Small intestine (tissue), 7 donors: Measurements from ENCODE around the gene NBEA. TPM values are rescaled to one million over a fixed set of nuclear protein-coding genes. Genes with fewer than 3 reads are reported as not detected.

Source experiments
- DNase-seq, 2 donors: peaks; one replicate each; pipeline versions ENCODE4 v3.0.0 to v3.0.0-alpha.2; 2013
- FAIRE-seq: peaks from 2 replicates; lab custom pipeline; 2012; peaks lifted over from hg19 to GRCh38; lab: Jason Lieb, UNC
- H3K27ac ChIP-seq, 3 donors: one replicate each; pipeline ENCODE4 v1.5.1; 2013; ENCODE audit warnings: low read length in 2 of 3, mild to moderate bottlenecking in 2 of 3, control low read depth in 1 of 3, inconsistent platforms in 1 of 3, low read depth in 1 of 3, moderate library complexity in 1 of 3
- H3K27me3 ChIP-seq, 3 donors: one replicate each; pipeline ENCODE4 v1.6.1; 2013; ENCODE audit warnings: low read length in 3 of 3, inconsistent platforms in 1 of 3; ENCODE audit not compliant: control insufficient read depth in 3 of 3, insufficient read depth in 3 of 3
- H3K36me3 ChIP-seq, 3 donors: one replicate each; pipeline ENCODE4 v1.6.1; 2013; ENCODE audit warnings: low read length in 3 of 3, inconsistent platforms in 1 of 3, low read depth in 1 of 3, mild to moderate bottlenecking in 1 of 3, moderate library complexity in 1 of 3; ENCODE audit not compliant: control insufficient read depth in 3 of 3, insufficient read depth in 2 of 3
- H3K4me1 ChIP-seq, 3 donors: one replicate each; pipeline ENCODE4 v1.6.1; 2013; ENCODE audit warnings: low read length in 2 of 3, inconsistent platforms in 1 of 3, low read depth in 1 of 3, mild to moderate bottlenecking in 1 of 3, moderate library complexity in 1 of 3; ENCODE audit not compliant: control insufficient read depth in 3 of 3, insufficient read depth in 2 of 3
- H3K4me3 ChIP-seq, 3 donors: one replicate each; pipeline ENCODE4 v1.5.1; 2013; ENCODE audit warnings: low read length in 3 of 3, control low read depth in 1 of 3, inconsistent platforms in 1 of 3, low read depth in 1 of 3, mild to moderate bottlenecking in 1 of 3, moderate library complexity in 1 of 3
- H3K9me3 ChIP-seq, 2 donors: one replicate each; pipeline ENCODE4 v1.6.1; 2013; ENCODE audit warnings: low read depth in 1 of 2, low read length in 1 of 2; ENCODE audit not compliant: control insufficient read depth in 2 of 2, insufficient read depth in 1 of 2
- WGBS, 3 donors: extraction: QIAGEN DNeasy Blood & Tissue Kit; methylation state at CpG; one replicate each; pipeline ENCODE4 v1.1.7; 2013; 5-methylcytosine and 5-hydroxymethylcytosine counted together
- polyA plus RNA-seq, 4 donors: library from polyadenylated mRNA; stranded (reverse) in 3 of 4; unstranded in 1 of 4; fragments of 200-250 nt in 3 of 4; fragments of 120-200 nt in 1 of 4; gene quantifications; one replicate each; pipeline versions ENCODE4 v1.2.1 to v1.2.3, GENCODE V29; 2013
- donor health status: healthy with polysubstance abuse.
- donor health status: control.
- donor health status: control.
- donor health status: Bipolar disorder and iron deficiency.
- donor health status: healthy.

Gene NBEA
- polyA plus RNA-seq, 4 donors = 1.1 to 3.1 (median 2.2) TPM

DNA sequence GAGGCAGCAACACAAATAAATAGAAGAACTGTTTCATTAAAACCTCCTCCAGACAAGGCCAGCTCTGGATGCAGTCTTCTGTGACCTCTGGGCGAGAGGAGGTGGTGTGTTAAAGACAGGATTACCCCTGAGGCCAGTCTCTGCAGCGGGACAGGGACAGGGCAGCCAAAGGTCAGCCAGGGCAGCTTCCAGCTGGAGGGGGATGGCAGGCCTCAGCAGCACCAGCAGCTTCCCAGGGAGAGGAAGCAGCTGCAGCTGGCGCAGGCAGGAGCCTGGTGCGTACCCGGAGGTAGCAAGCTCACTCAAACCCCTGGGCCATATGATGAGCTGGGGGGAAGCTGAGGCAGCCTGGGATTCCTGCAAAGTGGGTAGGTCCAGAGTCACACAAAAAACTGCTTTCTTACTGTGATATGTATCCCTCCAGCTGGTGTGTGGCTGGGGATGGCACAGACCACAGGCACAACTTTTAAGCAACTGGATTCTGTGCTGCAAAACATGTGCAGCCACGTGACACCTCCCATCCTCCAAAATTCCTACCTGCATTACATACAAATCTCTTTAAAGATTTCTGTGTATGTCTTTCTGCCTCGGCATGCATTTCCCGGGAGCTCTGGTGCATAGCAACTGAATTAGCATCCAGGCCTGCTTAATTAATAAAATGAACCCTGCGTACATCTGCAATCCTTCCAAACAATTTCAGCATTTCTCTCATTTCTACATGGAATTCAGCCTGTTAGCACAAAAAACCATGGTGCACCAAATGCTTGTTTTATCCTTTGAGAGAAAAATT lies 772.7 kb downstream of the NBEA start:
- 68 to 71% (median 70%) methylated on average over 9 of the region's 9 CpGs for WGBS, 3 donors
- Histone ChIP-seq H3K27ac (no peak overlapping the region), H3K4me3 (no peak overlapping the region), H3K27me3 (no peaks in the 10 kb centered on the region), H3K9me3 (no peaks in the 10 kb centered on the region), H3K36me3 (no peaks in the 10 kb centered on the region), H3K4me1 (no peaks in the 10 kb centered on the region)
- DNase-seq = no peak
- FAIRE-seq = no peak

DNA sequence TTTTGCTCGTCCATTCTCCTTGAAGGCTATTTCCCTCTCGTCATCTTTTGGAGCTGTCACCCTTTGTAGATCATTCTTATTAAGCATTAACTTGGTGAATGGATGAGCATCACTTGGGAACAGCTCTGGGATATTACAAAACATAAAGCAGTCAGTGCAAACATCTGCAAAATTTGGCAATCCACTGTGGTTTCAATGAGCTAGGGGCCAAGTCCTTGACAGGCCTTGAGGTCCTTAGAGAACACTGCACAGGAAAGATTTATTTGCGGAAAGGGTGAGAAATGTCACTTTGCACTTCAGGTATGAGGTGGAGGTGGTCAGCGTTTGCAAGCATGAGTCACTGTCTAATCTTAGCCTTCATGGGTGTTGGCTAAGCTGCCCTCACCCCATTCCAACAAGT lies 774.1 kb downstream of the NBEA start:
- DNase-seq (no peak), FAIRE-seq (no peak)
- no peaks in the 10 kb centered on the region for H3K27me3 ChIP-seq
- H3K27ac ChIP-seq = no peak overlapping the region
- H3K4me3 ChIP-seq = no peak overlapping the region
- WGBS, 3 donors = 51 to 61% (median 57%) methylated on average over 4 of the region's 4 CpGs
- H3K4me1 ChIP-seq = no peaks in the 10 kb centered on the region
- H3K36me3 ChIP-seq = no peaks in the 10 kb centered on the region
- H3K9me3 ChIP-seq = no peaks in the 10 kb centered on the region

DNA sequence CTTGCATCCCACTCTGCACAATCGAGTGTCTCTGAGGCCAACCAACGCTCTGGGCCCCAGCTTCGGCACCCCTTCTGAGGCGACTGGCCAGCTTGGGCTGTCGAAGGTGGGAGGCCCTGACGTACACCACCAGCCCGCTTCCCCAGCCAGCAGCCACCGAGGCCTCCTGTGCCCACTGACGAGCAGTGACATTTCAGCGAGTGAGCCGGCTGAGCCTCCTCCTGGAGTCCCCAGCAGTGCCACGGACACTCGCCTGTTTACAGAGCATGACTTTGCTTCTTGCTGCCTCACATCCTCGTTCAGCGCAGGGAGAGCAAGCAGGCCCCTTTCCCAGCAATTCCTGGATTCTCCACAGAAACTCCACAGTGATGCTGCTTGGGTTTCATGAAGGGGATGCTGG lies 774.7 kb downstream of the NBEA start:
- WGBS, 3 donors = 87 to 89% (median 89%) methylated on average over 15 of the region's 15 CpGs
- H3K4me1 ChIP-seq = no peaks in the 10 kb centered on the region
- FAIRE-seq = no peak
- no peak overlapping the region for H3K4me3 ChIP-seq
- no peak overlapping the region for H3K27ac ChIP-seq
- no peaks in the 10 kb centered on the region for H3K9me3 ChIP-seq
- H3K27me3 ChIP-seq = no peaks in the 10 kb centered on the region
- no peaks in the 10 kb centered on the region for H3K36me3 ChIP-seq
- DNase-seq = no peak

DNA sequence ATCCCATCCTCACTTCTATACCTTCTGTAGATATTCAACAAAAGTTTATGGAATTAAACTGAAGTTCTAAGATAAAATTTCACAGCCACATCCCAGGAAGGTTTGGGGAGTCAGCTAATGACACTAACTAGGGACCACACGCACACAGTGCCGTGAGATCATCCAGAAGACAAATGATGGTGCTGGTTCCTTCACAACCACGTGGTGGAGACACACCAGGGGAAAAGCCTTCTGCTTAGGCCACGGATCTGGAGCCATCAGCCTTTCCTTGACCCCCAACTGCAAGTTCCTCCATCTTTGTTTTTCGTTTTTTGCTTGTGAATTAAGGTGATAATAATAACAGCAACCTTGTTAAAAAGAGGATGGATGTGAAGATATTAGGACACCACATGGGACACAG lies 776.0 kb downstream of the NBEA start:
- DNase-seq (no peak), FAIRE-seq (no peak)
- WGBS, 3 donors = 44 to 64% (median 50%) methylated on average over 5 of the region's 5 CpGs

DNA sequence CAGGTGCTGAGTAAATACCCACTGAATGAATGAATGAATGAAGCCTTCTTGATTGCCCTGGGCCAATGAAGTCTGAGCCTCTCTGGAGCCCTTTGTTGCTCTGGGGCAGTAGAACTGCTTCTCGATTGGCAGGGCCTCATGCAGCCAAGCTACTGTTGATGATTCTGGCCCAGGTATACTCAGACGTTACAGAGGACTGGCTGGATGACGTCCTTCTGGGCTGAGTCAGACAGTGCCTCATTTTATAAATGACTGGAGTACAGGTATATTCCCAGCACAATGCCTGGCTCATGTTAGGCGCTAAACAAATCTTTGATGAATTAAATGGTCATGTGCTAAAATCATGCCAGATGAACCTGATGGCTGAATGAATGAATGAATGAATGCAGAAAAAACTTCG lies 778.2 kb downstream of the NBEA start:
- no peak overlapping the region for H3K4me3 ChIP-seq
- no peaks in the 10 kb centered on the region for H3K4me1 ChIP-seq
- H3K27me3 ChIP-seq = no peaks in the 10 kb centered on the region
- no peak overlapping the region for H3K27ac ChIP-seq
- FAIRE-seq = no peak
- H3K9me3 ChIP-seq = no peaks in the 10 kb centered on the region
- no peak for DNase-seq
- H3K36me3 ChIP-seq = no peaks in the 10 kb centered on the region
- 56 to 75% (median 59%) methylated on average over 5 of the region's 5 CpGs for WGBS, 3 donors

More for the DNA sequence above, 776.0 kb downstream of the NBEA start:
- Histone ChIP-seq H3K9me3 (no peaks in the 10 kb centered on the region), H3K27ac (no peak overlapping the region), H3K36me3 (no peaks in the 10 kb centered on the region), H3K4me3 (no peak overlapping the region), H3K27me3 (no peaks in the 10 kb centered on the region), H3K4me1 (no peaks in the 10 kb centered on the region)

DNA sequence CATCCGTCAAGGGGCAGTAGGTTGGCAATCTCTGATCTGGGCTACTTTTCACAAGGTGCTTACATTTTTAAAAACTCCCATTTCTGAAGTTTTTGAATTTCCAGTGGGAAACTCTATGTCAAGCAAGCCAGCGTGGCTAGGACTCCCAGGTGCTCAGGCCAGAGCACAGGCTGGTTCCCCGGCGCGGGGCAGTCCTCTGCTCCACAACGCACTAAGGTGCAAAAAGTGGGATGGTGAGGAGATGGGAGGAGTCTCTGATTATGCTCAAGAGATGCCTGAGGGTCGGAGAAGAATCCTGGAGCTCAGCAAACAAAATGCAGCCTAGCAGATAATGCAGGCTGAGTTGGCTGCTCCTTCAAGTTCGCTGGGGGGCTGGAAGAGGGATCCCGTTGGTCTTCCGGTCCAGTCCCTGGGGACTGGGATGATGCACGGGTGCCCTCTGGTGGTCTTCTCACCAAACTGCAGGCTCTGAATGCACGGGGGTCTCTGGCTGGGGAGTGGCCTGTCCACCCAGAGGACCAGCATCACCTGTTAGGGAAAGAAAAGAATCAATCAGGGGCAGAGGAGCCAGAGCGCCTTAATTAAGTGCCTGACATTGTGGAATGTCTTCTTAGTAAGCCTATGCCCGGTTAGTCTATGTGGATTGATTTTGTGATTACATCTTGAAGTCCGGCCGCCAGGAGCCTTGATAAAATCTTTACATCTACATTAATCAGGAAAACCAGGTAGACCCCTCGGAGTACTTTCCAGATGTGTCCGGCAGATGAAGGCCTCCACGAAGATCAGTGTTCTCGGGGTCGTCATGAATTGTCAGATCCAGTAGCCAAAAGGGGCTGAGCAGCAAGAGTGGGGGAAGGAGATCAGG lies 778.9 kb downstream of the NBEA start:
- peak; percentile 25 to 50 for DNase-seq
- H3K27me3 ChIP-seq = no peaks in the 10 kb centered on the region
- H3K27ac ChIP-seq = no peak overlapping the region
- no peaks in the 10 kb centered on the region for H3K4me1 ChIP-seq
- no peaks in the 10 kb centered on the region for H3K36me3 ChIP-seq
- FAIRE-seq = no peak
- WGBS, 3 donors = 36 to 43% (median 37%) methylated on average over 21 of the region's 21 CpGs
- no peak overlapping the region for H3K4me3 ChIP-seq
- no peaks in the 10 kb centered on the region for H3K9me3 ChIP-seq
